PC-3 (cell line): ENCODE results near the gene SAT2.
"Not testable (repeated sequence)": the region's sequence is repeated elsewhere in the genome, so short reads cannot be mapped to it uniquely, and the experiment has no call there.

Source experiments
- EZH2 ChIP-seq: fragments of 300-600 bp; sonication (generic); IDR thresholded peaks from one replicate; pipeline ENCODE4 v1.6.1; 2017; ENCODE audit warnings: antibody characterized with exemption, mild to moderate bottlenecking, low read length; ENCODE audit not compliant: unreplicated experiment
- TF ChIP-seq, protein P1 (sequence below): fragments of 300-600 bp; sonication (generic); conservative IDR thresholded peaks from 2 replicates; pipeline ENCODE4 v1.5.1; 2017; ENCODE audit warnings: antibody characterized with exemption, low read depth, mild to moderate bottlenecking, low read length

DNA sequence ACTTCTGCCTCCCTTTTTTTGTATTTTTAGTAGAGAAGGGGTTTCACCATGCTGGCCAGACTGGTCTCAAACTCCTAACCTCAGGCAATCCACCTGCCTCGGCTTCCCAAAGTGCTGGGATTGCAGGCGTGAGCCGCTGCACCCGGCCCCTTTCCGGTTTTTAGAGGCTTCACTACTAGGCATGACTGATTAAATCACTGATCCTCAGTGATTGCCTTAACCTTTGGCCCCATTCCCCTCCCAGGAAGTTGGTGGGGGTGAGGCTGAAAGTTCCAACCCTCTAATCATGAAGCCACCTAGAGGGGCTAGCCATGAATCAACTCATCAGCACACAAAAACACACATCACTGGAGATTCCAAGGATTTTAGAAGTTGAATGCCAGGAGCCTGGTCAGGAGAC is 30.1 kb downstream of the SAT2 start:
- TF ChIP-seq, protein P1, sequence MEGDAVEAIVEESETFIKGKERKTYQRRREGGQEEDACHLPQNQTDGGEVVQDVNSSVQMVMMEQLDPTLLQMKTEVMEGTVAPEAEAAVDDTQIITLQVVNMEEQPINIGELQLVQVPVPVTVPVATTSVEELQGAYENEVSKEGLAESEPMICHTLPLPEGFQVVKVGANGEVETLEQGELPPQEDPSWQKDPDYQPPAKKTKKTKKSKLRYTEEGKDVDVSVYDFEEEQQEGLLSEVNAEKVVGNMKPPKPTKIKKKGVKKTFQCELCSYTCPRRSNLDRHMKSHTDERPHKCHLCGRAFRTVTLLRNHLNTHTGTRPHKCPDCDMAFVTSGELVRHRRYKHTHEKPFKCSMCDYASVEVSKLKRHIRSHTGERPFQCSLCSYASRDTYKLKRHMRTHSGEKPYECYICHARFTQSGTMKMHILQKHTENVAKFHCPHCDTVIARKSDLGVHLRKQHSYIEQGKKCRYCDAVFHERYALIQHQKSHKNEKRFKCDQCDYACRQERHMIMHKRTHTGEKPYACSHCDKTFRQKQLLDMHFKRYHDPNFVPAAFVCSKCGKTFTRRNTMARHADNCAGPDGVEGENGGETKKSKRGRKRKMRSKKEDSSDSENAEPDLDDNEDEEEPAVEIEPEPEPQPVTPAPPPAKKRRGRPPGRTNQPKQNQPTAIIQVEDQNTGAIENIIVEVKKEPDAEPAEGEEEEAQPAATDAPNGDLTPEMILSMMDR = not testable (repeated sequence)
- TF ChIP-seq EZH2 = not testable (repeated sequence)
